Islet precursor cell (in vitro differentiated cells): ENCODE results near the gene DIDO1.

Experiments used
- DNase-seq: peaks from one replicate; pipeline ENCODE4 v3.0.0-alpha.2; 2018

Gene DIDO1

DNA sequence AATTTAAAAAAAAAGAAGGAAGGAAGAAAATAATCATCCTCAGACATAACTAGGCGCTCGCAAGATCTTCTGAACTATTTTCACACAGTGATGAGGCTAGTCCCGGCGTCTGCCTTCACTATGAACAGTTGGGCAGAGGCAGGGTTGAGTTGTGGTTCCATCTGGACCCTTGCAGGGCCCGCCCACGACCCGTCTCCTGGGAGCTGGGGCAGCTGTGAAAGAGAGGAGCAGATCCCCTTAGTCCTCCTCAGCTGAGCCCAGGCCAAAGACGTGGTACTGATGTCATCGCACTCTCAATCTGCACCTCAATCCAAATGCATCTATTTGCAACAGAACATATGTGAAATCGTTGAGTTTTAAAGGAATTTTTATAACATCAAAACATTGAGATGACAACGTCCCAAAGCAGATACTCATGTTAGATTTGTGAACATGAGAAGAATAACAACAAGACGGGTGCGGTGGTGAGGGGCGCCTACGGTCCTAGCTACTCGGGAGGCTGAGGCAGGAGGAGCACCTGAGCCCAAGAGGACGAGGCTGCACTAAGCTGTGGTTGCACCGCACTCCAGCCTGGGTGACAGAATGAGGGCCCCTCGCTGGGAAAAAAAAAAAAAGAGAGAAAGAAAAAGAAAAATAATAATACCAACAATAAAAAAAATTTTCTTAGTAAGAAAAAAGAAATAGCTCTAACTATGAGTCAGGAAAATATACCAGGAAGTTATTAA, 80.0 kb downstream of the DIDO1 start:
- DNase-seq = no peak

DNA sequence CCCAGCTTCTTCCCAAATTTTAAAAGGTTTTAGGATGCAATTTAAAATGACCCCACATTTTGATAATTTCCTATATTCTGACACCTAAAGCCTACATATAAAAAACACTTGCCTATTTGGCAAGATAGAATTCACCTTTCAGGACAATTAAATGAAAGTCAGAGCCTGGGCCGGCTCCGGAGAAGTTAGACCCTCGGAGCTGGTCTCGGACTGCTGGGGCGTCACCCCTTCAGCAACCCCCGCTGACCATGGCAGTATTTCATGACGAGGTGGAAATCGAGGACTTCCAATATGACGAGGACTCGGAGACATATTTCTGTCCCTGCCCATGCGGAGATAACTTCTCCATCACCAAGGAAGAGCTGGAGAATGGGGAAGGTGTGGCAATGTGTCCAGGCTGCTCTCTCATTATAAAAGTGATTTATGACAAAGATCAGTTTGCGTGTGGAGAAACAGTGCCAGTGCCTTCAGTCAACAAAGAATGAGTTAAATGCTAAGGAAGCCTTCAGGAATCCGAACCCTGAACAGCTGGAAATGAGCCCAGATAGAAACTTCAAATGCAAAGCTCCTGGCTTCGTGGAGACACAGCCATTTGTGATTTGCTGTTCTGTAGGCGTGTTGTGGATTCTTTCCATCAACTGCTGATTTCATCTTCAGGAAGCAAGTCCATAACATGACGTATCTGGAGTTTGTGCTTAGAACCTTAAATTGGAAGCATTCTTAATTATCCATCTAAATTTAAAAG, 80.7 kb downstream of the DIDO1 start:
- no peak for DNase-seq

DNA sequence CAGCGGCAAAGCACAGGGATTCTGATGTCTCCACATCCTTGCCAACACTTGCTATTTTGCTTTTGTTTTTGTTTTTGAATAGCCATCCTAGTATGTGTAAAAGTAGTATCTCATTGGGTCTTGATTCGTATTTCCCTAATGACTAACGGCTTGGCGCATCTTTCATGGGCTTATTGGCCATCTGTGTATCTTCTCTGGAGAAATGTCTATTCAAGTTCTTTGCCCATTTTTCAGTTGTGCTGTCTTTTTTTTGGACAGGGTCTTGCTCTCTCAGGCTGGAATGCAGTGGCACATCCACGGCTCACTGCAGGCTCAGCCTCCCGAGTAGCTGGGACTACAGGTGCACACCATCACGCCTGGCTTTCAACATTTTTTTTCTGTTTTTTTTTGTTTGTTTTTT, 82.1 kb downstream of the DIDO1 start:
- no peak for DNase-seq

DNA sequence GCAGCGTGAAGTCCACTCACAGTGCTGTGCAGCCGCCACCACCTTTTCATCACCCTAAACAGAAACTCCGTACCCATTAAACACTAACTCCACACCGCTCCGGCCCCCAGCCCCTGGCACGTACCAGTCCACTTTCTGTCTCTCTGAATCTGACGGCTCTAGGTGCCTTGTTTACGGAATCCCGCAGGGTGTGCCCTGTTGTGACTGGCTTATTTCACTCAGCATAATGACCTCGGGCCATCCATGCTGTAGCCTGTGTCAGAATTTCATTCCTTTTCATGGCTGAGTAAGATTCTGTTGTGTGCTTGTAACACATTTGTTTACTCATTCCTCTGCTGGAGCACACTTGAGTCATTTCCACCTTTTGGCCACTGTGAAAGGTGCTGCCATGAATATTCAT, 82.6 kb downstream of the DIDO1 start:
- DNase-seq = no peak

DNA sequence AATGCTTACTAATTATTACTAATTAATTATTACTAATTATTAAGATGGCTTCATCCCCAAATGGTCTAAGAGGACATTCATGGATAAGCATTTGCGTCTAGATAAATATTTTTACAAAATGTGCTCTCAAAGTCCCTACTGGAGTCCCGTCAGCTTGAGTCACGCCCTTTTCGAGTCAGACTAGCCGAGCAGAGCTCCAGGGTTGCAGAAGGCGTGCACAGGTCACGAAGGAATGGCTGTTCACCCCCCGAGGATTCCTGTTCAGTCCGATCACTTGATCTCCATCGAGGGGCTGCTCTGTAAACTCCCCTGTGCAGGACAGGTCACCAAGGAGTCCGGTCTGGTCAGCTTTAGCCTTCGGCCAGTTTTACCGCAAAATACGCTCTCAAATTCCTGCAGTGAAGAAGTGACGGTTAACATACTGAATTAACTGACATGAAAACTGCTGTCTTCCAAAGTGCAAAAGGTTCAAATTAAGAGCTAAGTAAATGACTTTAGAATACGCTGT, 84.5 kb downstream of the DIDO1 start:
- no peak for DNase-seq

DNA sequence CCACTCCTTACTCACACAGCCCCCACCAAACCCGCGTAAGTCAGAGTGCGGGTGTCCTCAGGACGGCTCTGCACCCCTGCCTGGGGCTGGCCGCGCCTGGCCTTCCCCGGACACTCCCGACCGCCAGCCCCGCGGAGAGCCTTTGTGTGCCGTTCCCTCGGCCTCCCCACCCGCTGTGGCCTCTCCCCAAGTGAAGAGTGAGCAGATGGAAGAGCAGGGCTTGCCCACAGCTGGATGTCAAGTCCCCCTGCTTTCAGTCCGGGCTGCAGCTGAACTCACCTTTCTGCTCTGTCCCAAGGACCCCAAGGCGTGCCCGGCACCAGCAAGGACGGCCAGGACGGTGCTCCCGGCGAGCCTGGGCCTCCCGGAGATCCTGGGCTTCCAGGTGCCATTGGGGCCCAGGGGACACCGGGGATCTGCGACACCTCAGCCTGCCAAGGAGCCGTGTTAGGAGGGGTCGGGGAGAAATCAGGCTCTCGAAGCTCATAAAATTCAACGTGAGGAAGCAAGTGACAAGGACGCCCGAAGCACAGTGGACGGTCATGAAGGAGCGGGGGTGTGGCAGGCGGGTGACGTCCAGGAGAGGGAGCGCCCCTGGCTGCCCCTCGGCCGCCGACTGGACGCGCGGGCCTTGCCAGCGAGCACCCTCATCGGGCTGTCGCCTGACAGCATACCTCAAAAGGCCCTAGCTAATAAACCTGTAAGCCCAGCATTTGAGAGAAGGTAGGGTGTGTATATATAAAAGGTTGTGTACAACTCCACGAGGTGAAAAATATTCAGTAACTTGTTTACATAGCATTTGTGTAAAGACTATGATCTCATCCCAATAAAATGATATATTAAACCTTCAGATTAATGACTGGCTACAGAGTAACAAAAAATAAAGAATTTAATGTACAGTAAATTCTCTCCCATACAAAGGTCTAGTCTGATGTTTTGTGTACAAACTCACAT, 85.8 kb downstream of the DIDO1 start:
- DNase-seq = no peak

DNA sequence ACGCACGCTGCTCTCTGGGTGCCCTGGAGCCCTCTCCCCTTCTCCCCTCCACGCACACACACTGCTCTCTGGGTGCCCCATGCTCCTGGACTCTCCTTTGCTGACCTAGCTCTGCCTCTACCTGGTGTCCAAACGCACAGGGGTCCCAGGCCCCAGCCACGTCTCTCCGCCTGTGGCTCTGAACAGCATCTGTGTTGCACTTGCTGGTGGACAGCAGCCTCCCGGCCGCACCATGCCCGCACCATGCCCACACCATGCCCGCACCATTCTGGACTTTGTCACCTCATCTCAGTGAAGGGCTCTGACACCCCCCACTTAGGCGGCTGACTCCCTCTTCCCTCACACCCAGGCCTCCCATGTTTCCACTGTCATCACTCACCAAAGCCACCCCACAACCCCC, 86.5 kb downstream of the DIDO1 start:
- DNase-seq = no peak

DNA sequence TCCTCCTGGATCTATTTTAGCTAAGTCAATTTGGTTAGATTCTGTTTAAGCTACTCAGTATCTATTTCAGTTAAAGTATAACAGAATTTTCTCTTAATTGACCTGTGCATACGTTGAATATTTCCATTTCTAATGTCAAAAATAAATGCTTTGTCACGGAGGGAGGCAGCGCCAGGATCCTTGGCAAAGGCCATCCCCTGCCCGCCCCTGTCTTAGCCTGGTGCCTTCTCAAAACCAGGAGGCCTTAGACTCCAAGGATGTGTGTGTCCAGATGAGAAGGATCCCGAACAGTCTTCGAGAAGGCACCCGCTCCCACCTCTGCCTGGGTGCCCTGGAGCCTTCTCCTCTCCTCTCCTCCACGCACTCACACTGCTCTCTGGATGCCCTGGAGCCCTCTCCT, 87.0 kb downstream of the DIDO1 start:
- no peak for DNase-seq

DNA sequence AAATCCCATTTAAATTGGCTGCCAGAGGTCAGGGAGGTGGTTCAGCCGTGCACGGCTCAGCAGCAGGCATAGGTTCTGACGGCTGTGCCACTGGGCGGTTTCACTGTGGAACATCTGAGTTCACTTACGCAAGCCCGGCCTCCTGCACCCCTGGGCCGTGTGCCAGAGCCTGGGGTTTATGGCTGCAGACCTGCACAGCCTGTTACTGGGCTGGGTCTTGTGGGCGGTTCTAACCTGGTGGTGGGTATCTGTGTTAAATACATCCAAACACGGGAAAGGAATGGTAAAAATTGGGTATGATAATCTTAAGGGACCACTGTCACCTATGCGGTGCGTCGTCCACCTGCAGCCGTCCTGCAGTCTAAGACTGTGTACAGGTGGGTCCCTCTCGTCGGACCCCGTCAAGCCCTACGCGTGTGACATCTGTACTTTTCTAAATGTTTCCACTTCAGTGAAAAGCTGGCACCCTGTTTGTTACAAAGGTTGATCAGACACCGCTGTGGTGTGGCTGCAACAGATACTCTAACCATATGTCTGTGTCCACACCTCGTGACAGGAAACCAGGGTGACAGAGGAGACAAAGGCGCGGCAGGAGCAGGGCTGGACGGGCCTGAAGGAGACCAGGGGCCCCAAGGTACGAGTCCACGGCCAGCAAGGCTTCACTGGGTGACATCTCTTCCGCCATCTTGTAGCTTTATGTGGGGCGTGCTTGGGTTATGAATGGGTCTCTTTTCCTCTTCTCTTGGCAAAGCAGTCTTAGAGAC, 88.0 kb downstream of the DIDO1 start:
- no peak for DNase-seq

DNA sequence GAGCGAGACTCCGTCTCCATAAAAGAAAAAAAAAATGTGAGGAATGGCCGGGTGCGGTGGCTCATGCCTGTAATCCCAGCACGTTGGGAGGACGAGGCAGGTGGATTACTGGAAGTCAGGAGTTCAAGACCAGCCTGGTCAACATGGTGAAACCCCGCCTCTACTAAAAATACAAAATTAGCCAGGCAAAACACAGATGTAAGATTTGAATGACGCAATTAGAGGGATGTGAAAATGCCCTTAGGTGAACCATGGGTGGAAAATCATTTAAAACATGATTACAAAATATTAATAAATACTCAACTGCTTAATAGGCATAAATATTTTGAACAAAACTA, 88.5 kb downstream of the DIDO1 start:
- DNase-seq = no peak

DNA sequence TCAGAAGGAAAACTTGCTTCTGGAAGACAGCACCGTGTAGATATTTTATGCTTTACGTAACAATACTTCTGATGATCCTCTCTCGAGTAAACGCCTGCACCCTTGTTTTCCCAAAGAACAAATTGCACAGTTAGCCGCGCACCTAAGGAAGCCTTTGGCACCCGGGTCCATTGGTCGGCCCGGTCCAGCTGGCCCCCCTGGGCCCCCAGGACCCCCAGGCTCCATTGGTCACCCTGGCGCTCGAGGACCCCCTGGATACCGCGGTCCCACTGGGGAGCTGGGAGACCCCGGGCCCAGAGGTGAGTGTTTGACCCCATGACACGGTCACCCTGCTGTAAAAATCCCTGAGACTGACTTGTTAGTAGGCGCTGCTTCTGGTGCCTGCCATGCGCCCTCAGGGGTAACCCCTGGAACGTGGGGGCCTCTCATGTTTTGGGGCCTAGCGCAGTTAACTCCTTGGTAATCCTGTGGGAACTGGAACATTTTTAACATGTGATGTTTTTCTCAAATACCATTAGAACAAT, 89.3 kb downstream of the DIDO1 start:
- DNase-seq = no peak

DNA sequence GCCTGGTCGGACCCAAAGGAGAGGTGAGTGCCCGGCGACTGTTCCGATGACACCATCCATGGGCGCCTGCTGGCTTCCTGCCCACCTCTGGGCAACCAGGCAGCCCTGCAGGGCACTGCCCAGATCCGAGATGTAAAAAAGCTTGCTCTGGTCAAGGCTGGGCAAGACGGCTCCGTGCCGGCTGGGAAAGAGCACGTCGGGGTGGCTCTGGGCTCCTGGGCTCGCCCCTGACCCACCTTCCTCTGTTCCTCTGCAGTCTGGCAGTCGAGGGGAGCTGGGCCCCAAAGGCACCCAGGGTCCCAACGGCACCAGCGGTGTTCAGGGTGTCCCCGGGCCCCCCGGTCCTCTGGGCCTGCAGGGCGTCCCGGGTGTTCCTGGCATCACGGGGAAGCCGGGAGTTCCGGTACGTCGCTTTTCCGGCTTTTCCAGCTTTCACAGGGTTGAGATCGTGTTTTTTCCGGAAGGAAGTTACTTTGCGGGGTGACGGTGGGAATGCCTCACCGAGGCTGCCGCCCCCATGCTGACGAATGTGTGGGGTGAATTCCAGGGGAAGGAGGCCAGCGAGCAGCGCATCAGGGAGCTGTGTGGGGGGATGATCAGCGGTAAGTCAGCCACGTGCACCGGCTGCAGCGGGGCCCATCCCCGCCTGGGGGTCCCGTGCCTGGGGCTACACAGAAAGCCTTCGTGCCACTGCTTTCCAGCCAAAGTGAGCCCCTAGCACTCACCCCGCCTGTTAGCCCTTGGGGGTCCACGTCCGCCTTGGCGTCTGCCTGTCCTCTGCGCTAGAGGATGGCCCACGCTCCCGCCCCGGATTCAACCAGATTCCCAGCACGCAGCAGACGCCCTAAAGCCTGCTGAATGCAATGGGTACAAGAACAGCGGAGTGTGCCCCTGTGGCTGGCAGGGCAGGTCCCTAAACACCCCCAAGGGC, 90.1 kb downstream of the DIDO1 start:
- DNase-seq = peak; percentile 50

DNA sequence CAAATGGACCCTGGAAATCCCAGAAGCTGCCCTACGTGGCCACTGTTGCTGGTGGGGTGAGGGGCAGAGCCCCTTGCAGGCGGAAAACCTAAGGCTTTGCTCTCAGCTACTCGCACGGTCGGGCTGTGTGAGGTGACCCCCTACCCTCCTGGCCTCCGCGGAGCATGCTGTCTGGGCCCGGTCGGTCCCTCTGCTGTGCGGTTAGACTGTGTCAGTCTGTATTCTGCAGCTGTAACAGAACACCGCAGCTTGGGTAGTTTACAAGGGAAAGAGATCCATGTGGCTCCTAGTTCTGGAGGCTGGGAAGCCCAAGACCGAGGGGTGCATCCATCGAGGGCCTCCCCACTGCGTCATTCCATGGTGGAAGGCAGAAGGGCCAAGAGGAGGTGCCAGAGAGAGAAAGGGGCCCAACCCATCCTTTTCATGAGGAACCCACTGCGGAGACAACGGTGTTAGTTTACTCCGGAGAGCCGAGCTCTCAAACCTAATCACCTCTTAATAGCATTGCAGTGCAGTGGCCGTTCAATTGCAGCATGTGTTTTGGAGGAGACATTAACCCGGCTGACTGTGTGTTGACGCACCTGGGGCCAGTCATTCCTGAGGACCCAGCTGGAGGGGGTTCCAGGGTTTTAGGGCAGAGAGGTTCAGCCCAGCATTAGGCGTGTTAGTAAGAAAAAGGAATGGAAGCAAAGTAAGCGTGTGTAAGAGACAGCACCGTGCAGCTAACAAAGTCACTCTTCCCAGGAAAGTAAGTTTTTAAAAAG, 91.2 kb downstream of the DIDO1 start:
- no peak for DNase-seq

DNA sequence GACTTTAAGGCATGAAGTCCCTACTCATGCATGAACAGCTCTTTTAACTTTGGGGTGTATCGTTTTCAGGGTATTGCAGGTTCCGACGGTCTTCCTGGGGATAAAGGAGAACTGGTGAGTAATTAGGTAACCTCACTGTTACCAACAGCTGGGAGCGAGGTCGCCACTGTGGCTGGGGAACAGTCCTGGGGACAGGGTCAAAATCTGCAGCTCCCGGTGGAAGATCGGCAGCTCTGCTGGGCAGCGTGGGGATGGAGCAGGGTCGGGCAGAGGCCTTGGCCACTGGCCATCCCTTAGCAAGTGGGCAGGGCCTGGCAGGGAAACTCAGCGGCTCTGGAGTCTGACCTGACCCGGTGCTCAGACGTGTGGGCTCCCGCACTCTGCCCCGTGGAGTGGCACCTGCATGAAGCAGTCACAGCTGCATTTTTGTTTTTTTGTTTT, 93.3 kb downstream of the DIDO1 start:
- DNase-seq = no peak

DNA sequence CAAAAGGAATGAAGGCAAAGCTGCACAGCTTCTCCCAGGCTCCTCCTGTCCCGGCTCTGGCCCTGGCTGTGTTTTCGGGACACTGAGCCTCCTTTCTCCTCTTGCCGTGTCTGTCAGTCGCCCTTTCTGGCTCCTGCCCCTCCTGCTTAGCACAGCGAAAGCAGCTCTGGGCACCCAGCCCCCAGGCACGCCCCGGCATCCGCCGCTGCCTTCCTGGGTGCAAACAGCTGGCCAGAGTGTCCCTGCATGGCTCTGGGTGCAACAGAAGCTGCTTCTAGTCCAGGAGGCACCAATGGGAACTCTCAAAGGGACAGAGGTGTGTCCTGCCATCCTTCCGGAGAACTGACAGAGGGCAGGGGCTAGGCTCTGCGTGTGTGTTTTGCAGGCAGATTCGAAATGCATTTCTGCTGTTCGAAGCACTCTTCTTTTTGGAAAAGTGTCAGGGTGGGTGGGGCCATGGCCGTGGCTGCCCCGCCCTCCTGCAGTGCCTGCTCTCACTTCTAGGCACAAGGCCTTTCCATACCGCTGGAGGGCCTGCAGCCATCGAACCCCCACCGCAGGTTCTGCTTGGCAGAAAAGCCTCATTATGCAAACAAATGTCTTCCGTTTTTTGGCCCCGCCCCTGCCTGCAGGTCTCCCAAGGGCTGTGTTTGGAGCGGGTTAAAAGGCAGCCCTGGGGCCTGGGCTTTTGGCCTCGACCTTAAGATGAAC, 93.9 kb downstream of the DIDO1 start:
- DNase-seq = peak; percentile 65

DNA sequence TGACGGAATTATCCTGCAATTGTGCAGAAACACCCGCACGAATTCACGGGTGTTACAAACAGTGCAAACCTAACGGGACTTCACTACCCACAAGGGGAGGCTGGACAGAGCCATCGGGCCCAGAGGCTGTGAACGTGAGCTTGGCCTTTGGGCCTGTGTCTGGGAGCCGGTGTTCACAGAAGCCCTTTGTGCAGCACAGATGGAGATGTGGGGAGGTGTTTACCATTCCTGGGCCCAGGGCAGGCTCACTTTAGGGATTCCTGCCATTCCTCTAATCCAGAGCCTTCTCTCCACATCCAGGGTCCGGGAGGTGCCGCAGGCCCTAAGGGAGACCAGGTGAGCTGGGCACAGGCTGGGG, 94.5 kb downstream of the DIDO1 start:
- DNase-seq = peak; percentile 78

DNA sequence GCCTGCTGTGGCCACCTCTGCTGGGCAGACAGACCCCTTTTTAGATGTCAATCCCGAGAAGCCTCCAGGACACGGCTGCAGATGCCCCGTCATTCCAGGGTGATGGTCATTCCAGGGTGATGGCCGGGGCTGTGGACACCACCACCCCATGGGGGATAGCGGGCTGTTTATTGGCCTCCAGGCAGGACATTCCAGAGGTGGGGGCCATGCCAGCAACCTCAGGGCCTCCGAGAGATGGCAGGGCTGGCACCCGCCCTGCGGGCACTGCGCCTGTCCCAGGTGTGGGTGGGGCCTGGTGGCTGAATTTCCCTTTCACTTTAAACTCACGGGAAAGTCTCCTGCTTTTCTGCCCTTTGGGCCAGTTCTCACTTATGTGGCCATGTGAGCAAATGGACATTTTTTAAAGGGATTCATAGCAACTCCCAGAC, 94.9 kb downstream of the DIDO1 start:
- no peak for DNase-seq

DNA sequence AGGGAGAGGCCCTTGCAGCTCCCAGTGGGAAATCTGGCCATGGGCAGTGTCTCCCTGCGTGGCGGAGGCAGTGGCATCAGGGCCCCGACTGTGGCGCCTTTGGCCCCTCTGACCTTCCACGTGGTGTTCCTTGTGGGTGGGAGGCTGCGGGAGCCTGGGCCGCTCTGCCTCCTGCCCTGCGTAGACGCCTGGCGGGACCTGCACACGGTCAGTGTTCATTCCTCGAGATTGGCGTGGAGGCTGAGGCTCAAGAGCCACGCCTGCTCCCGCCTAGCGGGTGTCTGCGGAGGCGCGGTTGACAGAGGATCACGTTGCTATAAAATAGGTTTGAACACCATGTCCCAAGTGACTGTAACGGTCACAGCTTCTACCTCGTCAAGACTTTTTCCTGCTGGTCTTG, 95.5 kb downstream of the DIDO1 start:
- no peak for DNase-seq

DNA sequence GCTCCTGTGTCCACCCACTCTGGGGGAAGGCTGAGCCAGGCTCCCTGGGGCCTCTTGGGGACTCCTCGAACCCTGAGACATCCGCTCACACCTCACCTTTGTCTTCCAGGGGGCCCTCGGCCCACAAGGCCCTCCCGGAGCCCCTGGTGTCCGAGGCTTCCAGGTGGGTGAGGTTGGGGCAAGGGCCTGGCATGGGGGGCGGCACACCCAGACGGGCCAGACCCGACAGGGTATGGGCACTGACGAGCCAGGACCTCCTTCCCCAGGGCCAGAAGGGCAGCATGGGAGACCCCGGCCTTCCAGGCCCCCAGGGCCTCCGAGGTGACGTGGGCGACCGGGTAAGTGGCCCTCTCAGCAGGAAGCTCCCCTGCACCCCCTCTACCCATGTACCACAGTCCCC, 96.1 kb downstream of the DIDO1 start:
- no peak for DNase-seq
